ENCODE results near the gene SYT6. TPM values are rescaled to one million over a fixed set of nuclear protein-coding genes. Genes with fewer than 3 reads are reported as not detected.

SYT6 gene
- total RNA-seq, 1 experiment from 2014 or later: not detected

- Histone ChIP-seq H3K27ac (no peak overlapping the region), H3K4me1 (replicated peaks; ENCODE audit: insufficient read depth) (no peaks in the 10 kb centered on the region), H3K4me2 (no peak overlapping the region), H3F3A (ENCODE audit: insufficient read depth, low read depth) (no peaks in the 10 kb centered on the region), H4K20me1 (ENCODE audit: insufficient read depth) (no peaks in the 10 kb centered on the region), H3K27me3 (ENCODE audit: insufficient read depth, low read depth) (0 out of 2 replicates have a peak, but pooled peaks cover 4% of the 10 kb centered on the region), H3K4me3 (no peak overlapping the region), H3K79me2 (ENCODE audit: low read depth) (no peaks in the 10 kb centered on the region), H3K9me2 (ENCODE audit: insufficient read depth) (no peaks in the 10 kb centered on the region), H3K9me3 (ENCODE audit: insufficient read depth, low read depth) (no peaks in the 10 kb centered on the region), H2AFZ (no peak overlapping the region), H3K36me3 (ENCODE audit: low read depth) (no peaks in the 10 kb centered on the region)
- DNase-seq: no peak
- no peak for TF ChIP-seq CTCF (conservative IDR thresholded peaks at IDR 0.05)
- no peak for TF ChIP-seq EZH2 (IDR thresholded peaks at IDR 0.05; ENCODE audit: low read depth)
- CTCF ChIA-PET: no interaction called here
- POLR2A ChIA-PET (ENCODE audit: unreplicated experiment): no interaction called here
- no TSS peak for BruUV-seq (replicated peaks)
- intact Hi-C loops (cut with micrococcal nuclease; ENCODE audit: unreplicated experiment): no loop called here
Measured at GRCh38 chr1:114154146-114154962, 685 bp upstream of the SYT6 start.

GRCh38 chr1:114152508-114153260, 985 bp downstream of the SYT6 start:
- CTCF ChIA-PET: no interaction called here
- H3K79me2 ChIP-seq (ENCODE audit: low read depth): no peaks in the 10 kb centered on the region
- no TSS peak for BruUV-seq (replicated peaks)
- POLR2A ChIA-PET (ENCODE audit: unreplicated experiment): no interaction called here
- H3K9me2 ChIP-seq (ENCODE audit: insufficient read depth): no peaks in the 10 kb centered on the region
- intact Hi-C loops (cut with micrococcal nuclease; ENCODE audit: unreplicated experiment): no loop called here
- TF ChIP-seq EZH2 (IDR thresholded peaks at IDR 0.05; ENCODE audit: low read depth) (no peak), CTCF (conservative IDR thresholded peaks at IDR 0.05) (no peak)
- no peaks in the 10 kb centered on the region for H4K20me1 ChIP-seq (ENCODE audit: insufficient read depth)
- DNase-seq: peak in 1 of 2 experiments; percentile 6
- H3K4me1 ChIP-seq (replicated peaks; ENCODE audit: insufficient read depth): no peaks in the 10 kb centered on the region
- no peaks in the 10 kb centered on the region for H3K36me3 ChIP-seq (ENCODE audit: low read depth)
- no peak overlapping the region for H3K27ac ChIP-seq
- H3F3A ChIP-seq (ENCODE audit: insufficient read depth, low read depth): no peaks in the 10 kb centered on the region
- H2AFZ ChIP-seq: no peak overlapping the region
- no peak overlapping the region for H3K4me2 ChIP-seq
- no peaks in the 10 kb centered on the region for H3K9me3 ChIP-seq (ENCODE audit: insufficient read depth, low read depth)
- H3K27me3 ChIP-seq (ENCODE audit: insufficient read depth, low read depth): 0 out of 2 replicates have a peak, but pooled peaks cover 4% of the 10 kb centered on the region
- no peak overlapping the region for H3K4me3 ChIP-seq

DNA sequence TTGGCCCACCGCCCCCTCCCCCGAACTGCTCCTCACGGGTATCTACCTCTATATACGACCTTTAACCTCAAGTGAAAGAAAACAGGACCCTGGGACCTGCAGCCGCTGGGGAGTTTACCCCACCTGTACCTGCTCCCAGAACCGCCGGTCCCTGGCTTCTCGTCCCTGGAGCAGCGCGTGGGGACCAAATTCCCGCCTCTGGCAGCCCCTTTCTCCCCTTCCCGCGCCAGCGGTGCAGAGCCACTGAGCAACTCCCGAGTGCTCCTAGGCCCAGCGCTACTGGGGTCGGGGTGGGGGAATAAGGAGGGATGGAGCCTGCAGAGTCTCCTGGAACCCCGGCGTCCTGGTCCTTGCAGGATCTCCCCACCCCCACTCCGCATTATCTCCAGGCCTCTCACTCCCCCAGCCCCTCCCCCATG, 1.6 kb downstream of the SYT6 start:
- Histone ChIP-seq H3K4me2 (no peak overlapping the region), H3K27me3 (ENCODE audit: insufficient read depth, low read depth) (0 out of 2 replicates have a peak, but pooled peaks cover 4% of the 10 kb centered on the region), H3K27ac (no peak overlapping the region), H3K79me2 (ENCODE audit: low read depth) (no peaks in the 10 kb centered on the region), H3K36me3 (ENCODE audit: low read depth) (no peaks in the 10 kb centered on the region), H3K9me2 (ENCODE audit: insufficient read depth) (no peaks in the 10 kb centered on the region), H3K4me3 (no peak overlapping the region), H2AFZ (no peak overlapping the region), H3F3A (ENCODE audit: insufficient read depth, low read depth) (no peaks in the 10 kb centered on the region), H4K20me1 (ENCODE audit: insufficient read depth) (no peaks in the 10 kb centered on the region), H3K9me3 (ENCODE audit: insufficient read depth, low read depth) (no peaks in the 10 kb centered on the region), H3K4me1 (replicated peaks; ENCODE audit: insufficient read depth) (no peaks in the 10 kb centered on the region)
- TF ChIP-seq CTCF (conservative IDR thresholded peaks at IDR 0.05) (no peak), EZH2 (IDR thresholded peaks at IDR 0.05; ENCODE audit: low read depth) (no peak)
- no peak for DNase-seq
- ChIA-PET POLR2A (ENCODE audit: unreplicated experiment) (no interaction called here), CTCF (no interaction called here)
- BruUV-seq (replicated peaks): no TSS peak
- intact Hi-C loops (cut with micrococcal nuclease; ENCODE audit: unreplicated experiment): no loop called here
